Retinal pigment epithelial cell (primary cell): Measurements from ENCODE around the gene PTPMT1.
"Not testable (repeated sequence)": the region's sequence is repeated elsewhere in the genome, so short reads cannot be mapped to it uniquely, and the experiment has no call there.

Experiments
- DNase-seq: peaks from one replicate; pipeline ENCODE4 v3.0.0-alpha.2; 2010; ENCODE audit warnings: low read depth
- H3K4me3 ChIP-seq: 2 replicates; pipeline ENCODE4 v1.5.1; 2011; ENCODE audit warnings: mild to moderate bottlenecking, low read length, control low read depth, moderate library complexity
- CTCF ChIP-seq: conservative IDR thresholded peaks from 2 replicates; pipeline ENCODE4 v1.5.1; 2011; ENCODE audit warnings: low read depth, low read length, control low read depth, inconsistent platforms

The PTPMT1 gene

GRCh38 chr11:47536915-47537314 is 28.5 kb upstream of the PTPMT1 start:
- no peak for TF ChIP-seq CTCF
- H3K4me3 ChIP-seq = no peak overlapping the region
- no peak for DNase-seq

GRCh38 chr11:47538741-47539565 is 26.4 kb upstream of the PTPMT1 start:
- no peak for DNase-seq
- no peak for TF ChIP-seq CTCF
- H3K4me3 ChIP-seq = no peak overlapping the region

GRCh38 chr11:47539681-47540039 is 25.7 kb upstream of the PTPMT1 start:
- no peak overlapping the region for H3K4me3 ChIP-seq
- no peak for TF ChIP-seq CTCF

GRCh38 chr11:47541070-47541469 is 24.3 kb upstream of the PTPMT1 start:
- no peak for DNase-seq
- no peak overlapping the region for H3K4me3 ChIP-seq

More at GRCh38 chr11:47539681-47540039, 25.7 kb upstream of the PTPMT1 start:
- DNase-seq = no peak

GRCh38 chr11:47545298-47545697 is 20.1 kb upstream of the PTPMT1 start:
- no peak for TF ChIP-seq CTCF
- DNase-seq = no peak
- H3K4me3 ChIP-seq = no peak overlapping the region

More at GRCh38 chr11:47541070-47541469, 24.3 kb upstream of the PTPMT1 start:
- TF ChIP-seq CTCF = no peak

GRCh38 chr11:47546274-47546673 is 19.1 kb upstream of the PTPMT1 start:
- not testable (repeated sequence) for H3K4me3 ChIP-seq, DNase-seq

- H3K4me3 ChIP-seq = no peak overlapping the region
- no peak for TF ChIP-seq CTCF
- DNase-seq = no peak
Observed at GRCh38 chr11:47550288-47551047, 14.9 kb upstream of the PTPMT1 start.
